ENCODE measurements around the gene BRAF. TPM values are rescaled to one million over a fixed set of nuclear protein-coding genes. Genes with fewer than 3 reads are reported as not detected.

The BRAF gene
- polyA plus RNA-seq, 1 donor (not counting 4 experiments of a cell fraction or from before 2014, with no cell fraction given): 12.4 TPM

DNA sequence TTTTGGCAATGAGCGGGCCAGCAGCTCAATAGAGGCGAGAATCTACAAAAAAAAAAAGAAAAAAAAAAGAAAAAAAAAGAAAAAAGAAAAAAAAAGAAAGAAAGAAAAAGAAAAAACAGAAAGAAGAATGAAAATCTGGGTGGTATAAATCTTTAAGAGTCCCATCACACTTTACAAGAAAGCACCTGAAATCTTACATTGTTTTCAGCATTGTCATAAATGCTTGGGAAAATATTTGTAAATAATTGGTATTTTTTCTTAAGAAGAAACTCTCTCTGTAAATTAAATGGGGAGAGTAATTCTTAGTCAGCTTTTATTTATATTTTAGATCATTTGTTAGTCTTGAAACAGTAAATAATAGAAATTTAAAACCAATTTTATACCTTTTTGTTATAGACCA is 190.0 kb downstream of the BRAF start:
- TF ChIP-seq EZH2 (IDR thresholded peaks at IDR 0.05; ENCODE audit: low read length): no peak
- TF ChIP-seq, protein P1, sequence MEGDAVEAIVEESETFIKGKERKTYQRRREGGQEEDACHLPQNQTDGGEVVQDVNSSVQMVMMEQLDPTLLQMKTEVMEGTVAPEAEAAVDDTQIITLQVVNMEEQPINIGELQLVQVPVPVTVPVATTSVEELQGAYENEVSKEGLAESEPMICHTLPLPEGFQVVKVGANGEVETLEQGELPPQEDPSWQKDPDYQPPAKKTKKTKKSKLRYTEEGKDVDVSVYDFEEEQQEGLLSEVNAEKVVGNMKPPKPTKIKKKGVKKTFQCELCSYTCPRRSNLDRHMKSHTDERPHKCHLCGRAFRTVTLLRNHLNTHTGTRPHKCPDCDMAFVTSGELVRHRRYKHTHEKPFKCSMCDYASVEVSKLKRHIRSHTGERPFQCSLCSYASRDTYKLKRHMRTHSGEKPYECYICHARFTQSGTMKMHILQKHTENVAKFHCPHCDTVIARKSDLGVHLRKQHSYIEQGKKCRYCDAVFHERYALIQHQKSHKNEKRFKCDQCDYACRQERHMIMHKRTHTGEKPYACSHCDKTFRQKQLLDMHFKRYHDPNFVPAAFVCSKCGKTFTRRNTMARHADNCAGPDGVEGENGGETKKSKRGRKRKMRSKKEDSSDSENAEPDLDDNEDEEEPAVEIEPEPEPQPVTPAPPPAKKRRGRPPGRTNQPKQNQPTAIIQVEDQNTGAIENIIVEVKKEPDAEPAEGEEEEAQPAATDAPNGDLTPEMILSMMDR (optimal IDR thresholded peaks at IDR 0.05 in 1 of 3, IDR thresholded peaks at IDR 0.05 in 1 of 3, conservative IDR thresholded peaks at IDR 0.05 in 1 of 3; ENCODE audit: extremely low read depth in 1 of 3, insufficient read depth in 2 of 3, low read length in 3 of 3): no peak
- Histone ChIP-seq H4K20me1 (ENCODE audit: control insufficient read depth, extremely low read depth, insufficient read depth, low read length) (no peaks in the 10 kb centered on the region), H3K36me3 (ENCODE audit: control insufficient read depth in 2 of 2, extremely low read depth in 1 of 2, insufficient read depth in 2 of 2, low read length in 2 of 2) (peaks cover 0 to 4% of the 10 kb centered on the region in 2 experiments), H3K4me3 (ENCODE audit: control insufficient read depth in 2 of 3, extremely low read depth in 1 of 3, insufficient read depth in 2 of 3, low read depth in 1 of 3, low read length in 3 of 3) (no peak overlapping the region), H3K9ac (ENCODE audit: control insufficient read depth, extremely low read depth, insufficient read depth, low read length) (no peak overlapping the region), H3K4me2 (ENCODE audit: control insufficient read depth, extremely low read depth, insufficient read depth, low read depth, low read length) (no peak overlapping the region), H3K79me2 (ENCODE audit: control insufficient read depth, insufficient read depth, low read length) (no peaks in the 10 kb centered on the region), H3K27ac (ENCODE audit: control insufficient read depth, insufficient read depth, low read length) (no peak overlapping the region), H3K4me1 (ENCODE audit: control insufficient read depth, extremely low read depth, insufficient read depth, low read length) (no peaks in the 10 kb centered on the region), H3K27me3 (ENCODE audit: control insufficient read depth, extremely low read depth, insufficient read depth, low read length) (no peaks in the 10 kb centered on the region), H2AFZ (ENCODE audit: control insufficient read depth, low read length) (no peak overlapping the region), H3K9me1 (ENCODE audit: control insufficient read depth, extremely low read depth, insufficient read depth, low read length) (no peaks in the 10 kb centered on the region), H3K9me3 (ENCODE audit: control insufficient read depth, low read depth, low read length) (no peaks in the 10 kb centered on the region)
- DNase-seq (ENCODE audit: low read depth, low spot score) (no peak), FAIRE-seq (no peak)
- dilution Hi-C loops (cut with MboI; ENCODE audit: extremely low pct_ligation_motif_present, low sequenced_read_pairs): no loop called here

DNA sequence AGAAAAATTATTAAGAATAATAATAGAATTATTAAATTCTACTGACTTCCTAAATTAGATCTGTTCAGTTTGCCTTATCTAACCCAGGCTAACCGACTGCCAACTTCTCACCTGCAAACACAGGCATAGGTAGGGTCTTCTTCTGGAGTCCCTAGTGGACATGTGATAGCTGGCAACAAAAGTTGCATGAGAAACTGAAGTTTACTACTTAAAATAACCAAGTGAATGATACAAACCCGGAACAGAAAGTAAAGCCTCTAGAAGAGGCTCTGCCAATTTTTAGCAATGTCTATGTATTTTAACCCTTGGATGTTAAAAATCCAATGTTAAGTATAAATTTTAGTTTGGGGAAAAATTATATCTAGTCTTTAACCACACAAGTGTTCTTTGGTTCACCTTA is 190.6 kb downstream of the BRAF start:
- Histone ChIP-seq H3K4me3 (ENCODE audit: control insufficient read depth in 2 of 3, extremely low read depth in 1 of 3, insufficient read depth in 2 of 3, low read depth in 1 of 3, low read length in 3 of 3) (no peak overlapping the region), H3K27me3 (ENCODE audit: control insufficient read depth, extremely low read depth, insufficient read depth, low read length) (no peaks in the 10 kb centered on the region), H4K20me1 (ENCODE audit: control insufficient read depth, extremely low read depth, insufficient read depth, low read length) (no peaks in the 10 kb centered on the region), H3K9me1 (ENCODE audit: control insufficient read depth, extremely low read depth, insufficient read depth, low read length) (no peaks in the 10 kb centered on the region), H3K79me2 (ENCODE audit: control insufficient read depth, insufficient read depth, low read length) (no peaks in the 10 kb centered on the region), H3K9me3 (ENCODE audit: control insufficient read depth, low read depth, low read length) (no peaks in the 10 kb centered on the region), H3K27ac (ENCODE audit: control insufficient read depth, insufficient read depth, low read length) (no peak overlapping the region), H3K4me2 (ENCODE audit: control insufficient read depth, extremely low read depth, insufficient read depth, low read depth, low read length) (no peak overlapping the region), H3K9ac (ENCODE audit: control insufficient read depth, extremely low read depth, insufficient read depth, low read length) (no peak overlapping the region), H3K36me3 (ENCODE audit: control insufficient read depth in 2 of 2, extremely low read depth in 1 of 2, insufficient read depth in 2 of 2, low read length in 2 of 2) (peaks cover 0 to 4% of the 10 kb centered on the region in 2 experiments), H2AFZ (ENCODE audit: control insufficient read depth, low read length) (no peak overlapping the region), H3K4me1 (ENCODE audit: control insufficient read depth, extremely low read depth, insufficient read depth, low read length) (no peaks in the 10 kb centered on the region)
- DNase-seq (ENCODE audit: low read depth, low spot score) (no peak), FAIRE-seq (no peak)
- dilution Hi-C loops (cut with MboI; ENCODE audit: extremely low pct_ligation_motif_present, low sequenced_read_pairs): no loop called here
- TF ChIP-seq EZH2 (IDR thresholded peaks at IDR 0.05; ENCODE audit: low read length): no peak
- TF ChIP-seq, protein P1 (optimal IDR thresholded peaks at IDR 0.05 in 1 of 3, IDR thresholded peaks at IDR 0.05 in 1 of 3, conservative IDR thresholded peaks at IDR 0.05 in 1 of 3; ENCODE audit: extremely low read depth in 1 of 3, insufficient read depth in 2 of 3, low read length in 3 of 3): no peak
